Activated naive CD4-positive, alpha-beta T cell treated with anti-CD3 and anti-CD28 coated beads, Interleukin-2, amount 10 ng/mL, durations not matched to agents 7 days and 5 days (primary cell): ENCODE results near the gene MAD2L1BP.

Source experiments
- CTCF ChIA-PET: fragments of 350-600 bp; sonication (Branson Sonifier 250); formaldehyde crosslinking; loops from one replicate; lab custom pipeline; 2021; ENCODE audit warnings: antibody characterized with exemption; lab: Charles Lee
- DNase-seq: peaks from one replicate; pipeline ENCODE4 v3.0.0-alpha.2; 2020
- H3K27ac Mint-ChIP-seq: one replicate; pipeline ENCODE4 v1.8.0; 2021; ENCODE audit warnings: mild to moderate bottlenecking, moderate library complexity, mixed read lengths
- H3K27me3 Mint-ChIP-seq: one replicate; pipeline ENCODE4 v1.8.0; 2021; ENCODE audit warnings: mild to moderate bottlenecking, mixed read lengths
- H3K36me3 Mint-ChIP-seq: one replicate; pipeline ENCODE4 v1.8.0; 2021; ENCODE audit warnings: mixed read lengths
- H3K4me1 Mint-ChIP-seq: one replicate; pipeline ENCODE4 v1.8.0; 2021; ENCODE audit warnings: mixed read lengths
- H3K4me3 Mint-ChIP-seq: one replicate; pipeline ENCODE4 v1.8.0; 2021; ENCODE audit warnings: mild to moderate bottlenecking, moderate library complexity, mixed read lengths
- H3K9me3 Mint-ChIP-seq: one replicate; pipeline ENCODE4 v1.8.0; 2021; ENCODE audit warnings: mixed read lengths

MAD2L1BP gene

DNA sequence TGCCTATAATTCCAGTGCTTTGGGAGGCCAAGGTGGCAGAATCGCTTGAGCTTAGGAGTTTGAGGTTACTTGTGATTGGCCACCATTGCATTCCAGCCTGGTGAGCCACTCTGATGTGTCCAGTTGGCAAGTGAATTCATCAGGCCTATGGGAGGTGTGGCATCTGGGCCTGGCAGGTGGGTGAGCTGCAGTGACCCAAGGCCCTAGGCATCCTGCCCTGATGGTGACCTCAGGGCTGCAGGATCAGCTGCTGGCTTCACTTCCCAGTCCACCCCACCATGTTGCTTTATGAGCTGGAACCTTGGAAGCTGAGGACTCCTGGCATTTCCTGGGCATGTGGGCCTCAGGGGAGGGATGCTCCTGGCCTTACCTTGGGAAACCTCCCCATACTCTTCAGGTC, 29.7 kb downstream of the MAD2L1BP start:
- Mint-ChIP-seq H3K36me3 (peaks cover 4% of the 10 kb centered on the region), H3K4me1 (peaks cover 49% of the 10 kb centered on the region), H3K4me3 (no peak overlapping the region), H3K9me3 (peaks cover 2% of the 10 kb centered on the region), H3K27me3 (peaks cover 16% of the 10 kb centered on the region), H3K27ac (no peak overlapping the region)
- CTCF ChIA-PET: interaction anchor here (1.0 to 6.4 kb wide), 11 partner anchors 12 to 414 kb away, joined by 3 to 43 read pairs (median 4); partner anchors contain the start of genes MRPS18A and VEGFA
- no peak for DNase-seq

GRCh38 chr6:43666196-43666920, 30.7 kb downstream of the MAD2L1BP start:
- Mint-ChIP-seq H3K27ac (no peak overlapping the region), H3K9me3 (no peaks in the 10 kb centered on the region), H3K4me3 (no peak overlapping the region), H3K36me3 (peaks cover 14% of the 10 kb centered on the region), H3K27me3 (peaks cover 16% of the 10 kb centered on the region), H3K4me1 (peaks cover 53% of the 10 kb centered on the region)
- DNase-seq: no peak
- CTCF ChIA-PET: interaction anchor here (0.8 to 6.4 kb wide), 23 partner anchors 10 to 413 kb away, joined by 3 to 43 read pairs (median 7); partner anchors contain the start of genes MAD2L1BP, MRPS18A and VEGFA

DNA sequence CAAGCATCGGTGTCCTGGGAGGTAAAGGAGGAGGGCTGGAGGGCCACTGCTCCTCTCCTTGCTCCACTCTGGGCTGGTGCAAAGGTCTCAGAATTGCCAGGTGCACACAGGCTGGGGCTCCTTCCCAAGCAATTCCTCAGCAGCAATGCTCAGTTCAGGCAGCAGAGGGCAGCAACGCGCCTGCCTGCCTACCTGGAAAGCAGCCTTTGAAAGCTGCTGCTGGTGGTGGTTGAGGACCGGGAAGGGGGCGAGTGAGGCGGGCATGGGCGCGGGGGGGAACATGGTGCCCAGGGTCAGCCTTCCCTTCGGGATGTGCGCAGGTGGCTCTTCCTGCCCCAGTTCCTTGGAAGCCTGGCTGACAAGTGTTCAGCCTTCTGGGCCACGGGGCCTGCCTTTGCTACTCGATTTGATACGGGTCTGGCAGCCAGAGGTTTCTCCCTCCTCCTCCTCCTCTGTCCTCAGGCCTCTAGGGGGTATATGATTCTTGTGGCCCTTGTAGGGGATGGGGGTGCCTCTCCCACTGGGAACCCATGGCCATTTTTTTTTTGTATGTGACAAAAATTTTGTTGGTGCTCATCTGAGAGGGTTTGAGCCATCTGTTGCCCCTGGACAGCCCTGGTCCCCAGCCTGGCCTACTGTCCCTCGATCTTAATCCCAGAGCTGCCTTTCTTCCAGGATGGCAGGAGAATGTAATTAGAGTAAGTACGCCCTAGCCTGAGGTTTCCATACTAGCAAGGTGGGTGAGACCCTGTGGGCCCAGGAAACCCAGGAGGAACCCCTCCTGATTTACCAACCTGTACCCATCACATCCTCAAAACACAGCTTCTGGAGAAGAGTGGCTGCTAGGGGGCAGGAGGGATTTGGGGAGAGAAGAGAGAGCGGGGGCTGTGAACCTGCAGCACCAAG, 31.9 kb downstream of the MAD2L1BP start:
- DNase-seq: peak; percentile 88
- Mint-ChIP-seq H3K4me3 (peak overlapping the region; percentile 41), H3K36me3 (peaks cover 17% of the 10 kb centered on the region), H3K27ac (peak overlapping the region; percentile 71), H3K27me3 (peaks cover 16% of the 10 kb centered on the region), H3K9me3 (no peaks in the 10 kb centered on the region), H3K4me1 (peaks cover 46% of the 10 kb centered on the region)
- CTCF ChIA-PET: interaction anchor here (0.6 to 6.4 kb wide), 35 partner anchors 10 to 412 kb away, joined by 3 to 43 read pairs (median 6); partner anchors contain the start of genes MRPS18A, RSPH9 and VEGFA

- Mint-ChIP-seq H3K27ac (peak overlapping the region; percentile 71), H3K4me3 (peak overlapping the region; percentile 41), H3K4me1 (peaks cover 44% of the 10 kb centered on the region), H3K27me3 (peaks cover 16% of the 10 kb centered on the region), H3K36me3 (peaks cover 22% of the 10 kb centered on the region), H3K9me3 (no peaks in the 10 kb centered on the region)
- CTCF ChIA-PET: interaction anchor here (0.8 to 6.4 kb wide), 30 partner anchors 9 to 411 kb away, joined by 3 to 43 read pairs (median 6); partner anchors contain the start of genes MRPS18A, RSPH9 and VEGFA
- DNase-seq: peak; percentile 63
Measured at GRCh38 chr6:43668151-43669028, 32.8 kb downstream of the MAD2L1BP start.

DNA sequence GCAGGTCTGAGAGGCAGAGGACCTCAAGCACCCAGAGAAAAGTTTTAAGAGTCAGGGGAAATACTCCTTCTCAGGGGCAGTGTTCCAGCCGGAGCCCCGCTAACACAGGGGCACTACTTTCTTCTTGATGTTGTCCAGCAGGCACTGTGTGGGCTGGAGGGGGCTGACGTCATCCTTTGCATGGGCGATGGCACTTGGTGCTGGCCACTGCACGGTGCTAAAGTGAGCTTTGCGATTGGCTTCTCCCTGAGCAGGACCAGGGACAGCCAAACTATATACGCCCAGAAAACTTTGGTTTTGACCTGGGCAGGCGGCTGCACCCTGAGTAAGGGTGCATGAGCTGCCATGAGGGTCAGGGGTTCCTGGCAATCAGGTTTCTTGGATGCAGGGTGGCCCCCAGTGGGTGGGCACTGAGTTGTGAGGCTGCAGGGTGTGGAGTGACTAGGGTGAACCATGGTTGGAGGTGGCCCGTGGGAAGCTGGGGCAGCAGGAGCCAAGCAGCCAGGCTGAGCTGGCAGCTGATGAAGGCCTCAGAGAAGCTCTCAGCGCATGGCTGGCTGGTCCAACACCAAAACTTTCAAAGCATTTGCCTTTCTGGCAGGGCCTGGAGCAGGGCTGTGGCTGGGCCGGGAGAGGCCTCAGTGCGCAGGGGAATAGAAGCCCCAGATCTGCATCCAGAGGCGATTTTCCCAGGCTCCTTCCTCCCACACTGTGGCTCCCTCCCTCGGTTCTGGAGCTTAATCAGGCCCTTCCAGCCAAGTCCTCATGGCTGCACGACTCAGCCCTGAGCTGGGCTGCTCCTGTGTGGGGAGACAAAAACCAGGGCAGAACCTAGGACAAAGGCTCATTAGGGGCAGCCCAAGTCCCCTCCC, 33.6 kb downstream of the MAD2L1BP start:
- Mint-ChIP-seq H3K27ac (peak overlapping the region; percentile 84), H3K4me3 (no peak overlapping the region), H3K9me3 (no peaks in the 10 kb centered on the region), H3K27me3 (peaks cover 16% of the 10 kb centered on the region), H3K36me3 (peaks cover 25% of the 10 kb centered on the region), H3K4me1 (peaks cover 44% of the 10 kb centered on the region)
- DNase-seq: no peak
- CTCF ChIA-PET: interaction anchor here (0.5 to 6.4 kb wide), 16 partner anchors 12 to 410 kb away, joined by 3 to 43 read pairs (median 5); partner anchors contain the start of genes MRPS18A and VEGFA

GRCh38 chr6:43669922-43670622, 34.4 kb downstream of the MAD2L1BP start:
- peak; percentile 64 for DNase-seq
- peak overlapping the region; percentile 18 for H3K4me3 Mint-ChIP-seq
- peaks cover 44% of the 10 kb centered on the region for H3K4me1 Mint-ChIP-seq
- peaks cover 33% of the 10 kb centered on the region for H3K36me3 Mint-ChIP-seq
- H3K27me3 Mint-ChIP-seq: peaks cover 8% of the 10 kb centered on the region
- H3K9me3 Mint-ChIP-seq: no peaks in the 10 kb centered on the region
- CTCF ChIA-PET: interaction anchor here (0.7 to 3.3 kb wide), 12 partner anchors 9 to 409 kb away, joined by 3 to 11 read pairs (median 4); partner anchors contain the start of gene VEGFA
- peak overlapping the region; percentile 84 for H3K27ac Mint-ChIP-seq

DNA sequence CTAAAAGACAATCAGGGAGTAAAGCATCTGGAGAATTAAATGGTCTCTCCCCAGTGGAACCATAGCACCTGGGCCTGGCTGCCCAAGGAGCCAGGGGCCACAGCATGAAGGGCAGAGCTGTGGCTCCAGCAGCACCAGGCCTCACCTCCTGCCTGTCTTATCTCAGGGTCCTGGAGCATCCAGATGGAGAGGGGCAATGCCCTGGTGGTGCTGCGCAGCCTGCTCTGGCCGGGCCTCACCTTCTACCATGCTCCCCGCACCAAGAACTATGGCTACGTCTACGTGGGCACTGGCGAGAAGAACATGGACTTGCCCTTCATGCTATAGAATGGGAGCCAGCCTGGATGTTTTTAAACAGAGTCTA, 35.0 kb downstream of the MAD2L1BP start:
- H3K4me1 Mint-ChIP-seq: peaks cover 44% of the 10 kb centered on the region
- no peak for DNase-seq
- peak overlapping the region; percentile 84 for H3K27ac Mint-ChIP-seq
- CTCF ChIA-PET: interaction anchor here (1.1 to 3.3 kb wide), 7 partner anchors 8 to 409 kb away, joined by 3 to 11 read pairs (median 6); partner anchors contain the start of gene VEGFA
- H3K9me3 Mint-ChIP-seq: no peaks in the 10 kb centered on the region
- peaks cover 5% of the 10 kb centered on the region for H3K27me3 Mint-ChIP-seq
- H3K36me3 Mint-ChIP-seq: peaks cover 33% of the 10 kb centered on the region
- peak overlapping the region; percentile 18 for H3K4me3 Mint-ChIP-seq

DNA sequence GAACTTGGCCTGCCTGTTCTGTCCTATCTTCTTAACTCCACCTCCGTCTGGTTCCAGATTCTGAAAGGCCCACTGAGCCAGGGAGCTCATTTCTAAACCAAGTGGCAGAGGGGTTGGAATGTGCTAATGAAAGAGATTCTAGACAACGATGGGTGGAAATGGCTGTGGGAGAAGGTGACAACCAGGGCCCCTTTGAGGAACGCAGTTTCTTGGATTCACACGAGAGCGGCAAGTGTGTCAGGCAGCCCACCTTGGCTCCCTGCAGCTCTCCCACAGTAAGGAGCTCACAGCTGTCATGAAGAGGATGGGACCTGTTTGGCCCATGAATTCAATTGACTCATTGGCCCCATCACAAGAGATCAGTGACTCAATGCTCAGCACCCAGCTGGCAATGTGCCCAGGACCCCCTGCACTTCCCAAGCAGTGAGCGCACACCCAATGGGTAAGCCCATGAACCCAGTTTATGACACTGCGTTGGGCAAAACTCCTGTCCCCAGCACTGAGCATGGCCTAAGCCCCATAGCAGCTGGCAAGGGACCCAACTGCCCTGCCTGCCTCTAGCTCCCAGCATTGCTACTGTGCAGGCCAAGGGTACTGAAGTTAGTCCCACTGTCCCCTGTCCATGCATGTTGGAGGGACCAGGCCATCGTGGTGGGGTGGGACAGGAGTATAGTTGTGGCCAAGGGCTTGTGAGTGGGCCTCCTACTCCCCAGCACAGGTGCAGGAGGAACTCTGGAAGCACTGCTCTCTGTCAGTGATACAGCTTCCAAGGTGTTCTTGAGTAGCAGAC, 35.6 kb downstream of the MAD2L1BP start:
- Mint-ChIP-seq H3K36me3 (peaks cover 37% of the 10 kb centered on the region), H3K4me1 (peaks cover 44% of the 10 kb centered on the region), H3K9me3 (no peaks in the 10 kb centered on the region), H3K4me3 (no peak overlapping the region), H3K27ac (peak overlapping the region; percentile 78), H3K27me3 (peaks cover 3% of the 10 kb centered on the region)
- DNase-seq: no peak
- CTCF ChIA-PET: interaction anchor here (1.1 to 3.3 kb wide), 5 partner anchors 7 to 408 kb away, joined by 3 to 11 read pairs (median 7); partner anchors contain the start of gene VEGFA

DNA sequence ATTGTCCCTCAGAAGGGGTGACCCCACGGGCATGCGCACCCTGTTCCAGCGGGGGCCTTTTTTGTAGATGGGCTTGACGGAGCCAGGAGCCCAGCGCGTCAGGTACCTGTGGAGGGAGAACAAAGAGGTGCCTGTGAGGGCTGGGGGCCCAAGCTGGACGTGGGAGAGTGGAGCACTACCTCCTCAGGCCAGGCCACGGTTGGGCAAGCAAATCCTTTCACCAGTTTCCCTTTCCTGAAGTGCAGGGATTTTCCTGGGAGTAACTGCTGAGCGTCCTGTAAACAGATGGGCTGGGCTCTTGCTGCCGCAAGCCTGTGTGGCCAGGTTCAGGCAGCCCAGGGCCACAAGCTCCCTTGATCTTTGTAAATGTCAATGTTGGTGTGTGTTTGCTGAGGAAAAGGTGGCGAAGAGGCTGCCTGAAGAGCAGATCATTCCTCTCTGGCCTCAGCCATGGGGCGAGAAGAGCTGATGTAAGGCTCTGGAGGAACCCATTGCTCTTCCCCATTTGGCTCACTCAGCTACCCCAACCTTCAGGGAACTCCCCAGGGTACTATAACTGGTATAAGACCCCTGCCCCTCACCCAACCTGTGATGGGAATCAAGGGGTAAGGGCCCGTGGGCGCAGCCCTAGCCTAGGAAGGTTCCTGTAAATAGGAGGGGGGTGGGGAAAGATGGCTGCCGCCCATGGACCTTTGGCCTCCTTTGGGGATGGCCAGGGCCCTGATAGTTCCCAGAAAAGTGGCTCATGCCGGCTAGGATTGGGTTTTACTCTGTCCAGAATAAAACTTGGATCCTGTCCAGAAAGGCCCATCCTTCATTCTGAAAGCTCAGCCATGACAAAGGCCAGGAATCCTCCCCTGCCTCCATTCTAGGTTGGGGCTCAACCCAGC, 36.4 kb downstream of the MAD2L1BP start:
- peaks cover 42% of the 10 kb centered on the region for H3K4me1 Mint-ChIP-seq
- H3K9me3 Mint-ChIP-seq: no peaks in the 10 kb centered on the region
- CTCF ChIA-PET: interaction anchor here (0.6 to 3.3 kb wide), 2 partner anchors 59 to 407 kb away, joined by 3 to 11 read pairs; no protein-coding TSS in a partner anchor
- H3K36me3 Mint-ChIP-seq: peaks cover 37% of the 10 kb centered on the region
- no peak overlapping the region for H3K27ac Mint-ChIP-seq
- no peaks in the 10 kb centered on the region for H3K27me3 Mint-ChIP-seq
- no peak for DNase-seq
- no peak overlapping the region for H3K4me3 Mint-ChIP-seq

DNA sequence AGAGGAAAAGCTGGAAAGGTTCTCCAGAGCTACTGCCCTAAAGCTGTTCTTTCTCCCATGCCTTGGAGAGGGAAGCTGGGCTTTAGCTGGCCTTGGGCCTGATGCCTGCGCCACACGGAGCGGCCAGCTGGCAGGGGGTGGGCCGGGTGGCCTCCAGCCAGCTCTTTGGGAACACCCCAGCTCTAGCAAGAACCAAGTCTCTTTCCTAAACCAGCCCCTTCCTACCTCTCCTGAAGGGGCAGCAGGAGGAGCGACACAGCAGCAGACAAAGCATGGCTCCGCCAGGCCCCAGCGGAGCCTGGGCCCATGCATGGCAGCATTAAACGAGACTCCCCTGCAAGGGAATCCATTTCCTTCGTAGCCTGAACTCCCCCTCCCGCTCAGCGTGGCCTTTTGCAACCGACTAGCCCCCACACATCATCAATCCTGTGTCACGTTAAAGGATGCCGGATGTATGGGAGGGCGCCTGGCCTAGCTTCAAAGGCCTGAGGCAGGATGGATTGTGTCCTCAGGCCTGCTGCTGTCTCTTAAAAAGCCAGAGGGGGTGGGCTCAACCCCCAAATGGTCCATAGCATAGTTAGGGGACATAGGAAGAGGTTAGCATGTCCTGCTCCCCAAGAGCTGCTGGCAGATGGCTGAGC, 37.9 kb downstream of the MAD2L1BP start:
- H3K9me3 Mint-ChIP-seq: no peaks in the 10 kb centered on the region
- no peak overlapping the region for H3K27ac Mint-ChIP-seq
- CTCF ChIA-PET: interaction anchor here (0.9 kb wide), 1 partner anchor 406 kb away, joined by 3 read pairs; no protein-coding TSS in a partner anchor
- DNase-seq: no peak
- H3K4me1 Mint-ChIP-seq: peaks cover 27% of the 10 kb centered on the region
- H3K27me3 Mint-ChIP-seq: no peaks in the 10 kb centered on the region
- peaks cover 43% of the 10 kb centered on the region for H3K36me3 Mint-ChIP-seq
- H3K4me3 Mint-ChIP-seq: no peak overlapping the region
